Ascending aorta (tissue), 2 donors: ENCODE data around the gene GPANK1. TPM values are rescaled to one million over a fixed set of nuclear protein-coding genes. Genes with fewer than 3 reads are reported as not detected.

Experiments
- DNase-seq, 2 donors: peaks; one replicate each; pipeline ENCODE4 v3.0.0-alpha.2; 2019; ENCODE audit warnings: low spot score in 2 of 2
- H3K27ac ChIP-seq, 2 donors: fragments of 200-600 bp; sonication (generic); one replicate each; pipeline ENCODE4 v1.5.1; 2016 to 2017; ENCODE audit warnings: mild to moderate bottlenecking in 1 of 2
- H3K27me3 ChIP-seq: fragments of 200-600 bp; sonication (generic); one replicate; pipeline ENCODE4 v1.5.1; 2017
- H3K36me3 ChIP-seq, 2 donors: fragments of 200-600 bp; sonication (generic); one replicate each; pipeline ENCODE4 v1.5.1; 2016
- H3K4me1 ChIP-seq, 2 donors: fragments of 200-600 bp; sonication (generic); one replicate each; pipeline ENCODE4 v1.5.1; 2016 to 2017; ENCODE audit warnings: mild to moderate bottlenecking in 1 of 2
- H3K4me3 ChIP-seq, 2 donors: fragments of 200-600 bp; sonication (generic); one replicate each; pipeline ENCODE4 v1.5.1; 2016 to 2017; ENCODE audit warnings: mild to moderate bottlenecking in 1 of 2
- H3K9me3 ChIP-seq, 2 donors: fragments of 200-600 bp; sonication (generic); one replicate each; pipeline ENCODE4 v1.5.1; 2016
- intact Hi-C: fragments of 100-400 bp; cut with DNase I; formaldehyde crosslinking; loops from one replicate; pipeline ENCODE4 v1.15.1; 2023
- total RNA-seq: library from RNA; depleted of rRNA; stranded (reverse); fragments of >200 nt; gene quantifications from one replicate; pipeline ENCODE4 v1.1.0, GENCODE V29; 2016
- TF ChIP-seq, protein P1 (sequence below), 3 experiments: fragments of 200-600 bp in 2 of 3; fragments of 450-650 bp in 1 of 3; sonication (generic) in 2 of 3; IDR thresholded peaks; one replicate each; pipeline ENCODE4 v1.5.1; 2016 to 2019; ENCODE audit warnings: antibody characterized with exemption in 3 of 3, mild to moderate bottlenecking in 1 of 3, moderate library complexity in 1 of 3

The GPANK1 gene
- total RNA-seq, 1 donor from 2014 or later: 9.8 TPM

GRCh38 chr6:31657406-31658157 is 7.2 kb downstream of the GPANK1 start:
- peaks cover 7 to 24% of the 10 kb centered on the region in 2 donors for H3K36me3 ChIP-seq
- peaks cover 11 to 34% of the 10 kb centered on the region in 2 donors for H3K4me1 ChIP-seq
- intact Hi-C loops: no loop called here
- peak overlapping the region in 1 of 2 donors; percentile 14 for H3K27ac ChIP-seq
- no peaks in the 10 kb centered on the region for H3K27me3 ChIP-seq
- TF ChIP-seq, protein P1, sequence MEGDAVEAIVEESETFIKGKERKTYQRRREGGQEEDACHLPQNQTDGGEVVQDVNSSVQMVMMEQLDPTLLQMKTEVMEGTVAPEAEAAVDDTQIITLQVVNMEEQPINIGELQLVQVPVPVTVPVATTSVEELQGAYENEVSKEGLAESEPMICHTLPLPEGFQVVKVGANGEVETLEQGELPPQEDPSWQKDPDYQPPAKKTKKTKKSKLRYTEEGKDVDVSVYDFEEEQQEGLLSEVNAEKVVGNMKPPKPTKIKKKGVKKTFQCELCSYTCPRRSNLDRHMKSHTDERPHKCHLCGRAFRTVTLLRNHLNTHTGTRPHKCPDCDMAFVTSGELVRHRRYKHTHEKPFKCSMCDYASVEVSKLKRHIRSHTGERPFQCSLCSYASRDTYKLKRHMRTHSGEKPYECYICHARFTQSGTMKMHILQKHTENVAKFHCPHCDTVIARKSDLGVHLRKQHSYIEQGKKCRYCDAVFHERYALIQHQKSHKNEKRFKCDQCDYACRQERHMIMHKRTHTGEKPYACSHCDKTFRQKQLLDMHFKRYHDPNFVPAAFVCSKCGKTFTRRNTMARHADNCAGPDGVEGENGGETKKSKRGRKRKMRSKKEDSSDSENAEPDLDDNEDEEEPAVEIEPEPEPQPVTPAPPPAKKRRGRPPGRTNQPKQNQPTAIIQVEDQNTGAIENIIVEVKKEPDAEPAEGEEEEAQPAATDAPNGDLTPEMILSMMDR (IDR thresholded peaks at IDR 0.05): no peak
- no peak overlapping the region for H3K4me3 ChIP-seq
- DNase-seq: no peak
- no peaks in the 10 kb centered on the region for H3K9me3 ChIP-seq

- no peak for DNase-seq
- TF ChIP-seq, protein P1 (IDR thresholded peaks at IDR 0.05): no peak
- no peak within 1 kb of the TSS for H3K4me3 ChIP-seq
- intact Hi-C loops: no loop called here
- H3K36me3 ChIP-seq: peaks cover 0 to 18% of the 10 kb centered on the region in 2 donors
- H3K9me3 ChIP-seq: no peaks in the 10 kb centered on the region
- H3K27ac ChIP-seq: no peak within 1 kb of the TSS
- no peaks in the 10 kb centered on the region for H3K27me3 ChIP-seq
- peaks cover 11 to 33% of the 10 kb centered on the region in 2 donors for H3K4me1 ChIP-seq
Observed at GRCh38 chr6:31655349-31656237, 9.2 kb downstream of the GPANK1 start, which contains the start of gene APOM. TSS of gene APOM (plus strand) at chr6:31655894. CDS start at chr6:31655967, 73 bp downstream.

DNA sequence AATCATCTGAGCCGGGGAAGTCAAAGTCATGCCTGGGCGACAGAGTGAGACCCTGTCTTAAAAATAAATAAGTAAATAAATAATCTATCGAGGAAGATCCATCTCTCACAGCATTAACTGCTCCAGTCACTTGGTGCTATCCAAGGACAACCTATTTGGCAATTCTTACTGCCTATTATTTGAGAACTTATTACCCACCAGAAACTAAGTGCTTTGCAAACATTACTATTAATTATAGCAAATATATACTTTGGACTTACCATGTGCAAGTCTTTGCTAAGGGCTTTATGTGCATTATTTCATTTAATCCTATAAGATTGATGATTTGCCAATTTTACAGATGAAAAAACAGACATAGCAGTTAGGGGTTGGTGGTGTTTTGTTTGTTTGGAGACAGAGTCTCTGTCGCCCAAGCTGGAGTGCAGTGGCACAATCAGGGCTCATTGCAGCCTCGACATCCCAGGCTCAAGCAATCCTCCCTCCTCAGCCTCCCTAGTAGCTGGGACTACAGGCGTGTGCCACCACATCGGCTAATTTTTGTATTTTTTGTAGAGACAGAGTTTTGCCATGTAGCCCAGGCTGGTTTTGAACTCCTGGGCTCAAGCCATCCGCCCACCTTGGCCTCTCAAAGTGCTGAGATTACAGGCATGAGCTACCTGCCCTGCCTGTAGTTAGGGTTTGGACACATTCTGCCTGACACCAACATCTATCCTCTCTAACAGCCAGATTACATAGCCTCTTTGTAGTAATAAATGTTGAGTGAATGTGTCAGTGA is 10.0 kb downstream of the GPANK1 start:
- Histone ChIP-seq H3K36me3 (peaks cover 0 to 19% of the 10 kb centered on the region in 2 donors), H3K4me1 (peaks cover 11 to 35% of the 10 kb centered on the region in 2 donors), H3K4me3 (no peak overlapping the region), H3K9me3 (no peaks in the 10 kb centered on the region), H3K27me3 (no peaks in the 10 kb centered on the region), H3K27ac (no peak overlapping the region)
- no peak for DNase-seq
- intact Hi-C loops: no loop called here
- TF ChIP-seq, protein P1 (IDR thresholded peaks at IDR 0.05): no peak

DNA sequence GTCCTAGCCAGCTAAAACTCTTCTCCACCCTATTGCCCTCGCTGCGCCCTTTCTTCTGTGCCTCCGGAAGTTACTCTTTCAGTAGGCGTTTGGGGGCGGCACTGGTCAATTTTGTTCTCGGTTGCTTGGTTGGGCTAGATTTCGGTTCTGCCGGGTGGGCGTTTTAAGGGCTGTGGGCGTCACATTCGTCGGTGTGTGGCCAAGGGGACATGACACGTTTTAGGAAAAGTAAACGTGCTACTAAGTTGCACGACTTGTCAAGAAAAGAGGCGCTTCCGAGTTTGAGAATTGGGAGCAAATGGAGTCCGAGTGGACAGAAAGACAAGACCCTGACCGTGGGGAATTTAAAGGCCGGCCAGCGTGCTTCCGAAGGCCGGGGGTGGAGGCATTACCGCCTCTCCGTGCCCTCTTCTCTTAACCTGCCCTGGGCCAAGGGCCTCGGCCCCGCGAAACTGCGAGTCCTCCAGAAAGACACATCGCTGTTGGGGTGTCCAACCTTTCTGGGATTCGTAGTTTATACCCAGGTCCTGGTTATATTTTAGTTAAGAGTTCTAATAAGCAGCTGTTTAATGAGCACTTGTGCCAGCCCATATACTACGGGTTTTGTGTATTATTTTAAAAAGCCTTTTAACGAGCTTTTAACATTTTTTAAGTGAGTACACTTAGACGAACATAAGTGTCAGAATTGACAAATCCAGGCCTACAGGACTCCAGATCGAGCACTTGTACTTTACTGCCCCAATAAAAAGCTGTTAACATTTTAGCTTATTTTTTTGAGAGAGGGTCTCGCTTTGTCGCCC is 11.7 kb downstream of the GPANK1 start:
- DNase-seq: peak; percentile 56 to 96
- Histone ChIP-seq H3K4me1 (peaks cover 4 to 19% of the 10 kb centered on the region in 2 donors), H3K27me3 (no peaks in the 10 kb centered on the region), H3K9me3 (no peaks in the 10 kb centered on the region), H3K36me3 (peaks cover 16 to 34% of the 10 kb centered on the region in 2 donors), H3K4me3 (peak overlapping the region; percentile 70 to 86), H3K27ac (peak overlapping the region; percentile 93 to 98)
- TF ChIP-seq, protein P1 (IDR thresholded peaks at IDR 0.05): peak in 1 of 3 experiments; percentile 26
- intact Hi-C loops: loop anchor here (1.0 to 2.0 kb wide), 3 partner anchors 12 to 106 kb away; partner anchors contain the start of genes ATP6V1G2, NFKBIL1 and PRRC2A
